Activated naive CD4-positive, alpha-beta T cell treated with anti-CD3 and anti-CD28 coated beads, Interleukin-2, amount 50 U/mL, for 16 hours (primary cell): ENCODE measurements around the gene IL31RA.
"Not testable (repeated sequence)": the region's sequence is repeated elsewhere in the genome, so short reads cannot be mapped to it uniquely, and the experiment has no call there.

ENCODE experiments used
- DNase-seq: peaks from one replicate; pipeline ENCODE4 v3.0.0-alpha.2; 2020

The IL31RA gene

GRCh38 chr5:55927861-55928655, 76.9 kb downstream of the IL31RA start:
- DNase-seq, result no peak

- no peak for DNase-seq
These were observed 78.1 kb downstream of the IL31RA start for GRCh38 chr5:55929020-55929799.

- DNase-seq, result no peak
These were observed 81.5 kb downstream of the IL31RA start for GRCh38 chr5:55932700-55933099.

- no peak for DNase-seq
These were observed 82.4 kb downstream of the IL31RA start for GRCh38 chr5:55933377-55934114.

- no peak for DNase-seq
These were observed 83.0 kb downstream of the IL31RA start for GRCh38 chr5:55934115-55934613.

- no peak for DNase-seq
These were observed 83.6 kb downstream of the IL31RA start for GRCh38 chr5:55934720-55935119.

GRCh38 chr5:55935371-55935770, 84.2 kb downstream of the IL31RA start:
- no peak for DNase-seq

GRCh38 chr5:55936100-55936693, 85.0 kb downstream of the IL31RA start:
- peak; percentile 80 for DNase-seq

- DNase-seq, result not testable (repeated sequence)
These were observed 86.4 kb downstream of the IL31RA start for GRCh38 chr5:55937598-55937997.

GRCh38 chr5:55941154-55941553, 90.0 kb downstream of the IL31RA start:
- DNase-seq, result not testable (repeated sequence)

- DNase-seq, result no peak
These were observed 108.1 kb downstream of the IL31RA start for GRCh38 chr5:55959208-55959607.

- no peak for DNase-seq
These were observed 109.6 kb downstream of the IL31RA start for GRCh38 chr5:55960779-55961178.

GRCh38 chr5:55965525-55965924, 114.4 kb downstream of the IL31RA start:
- DNase-seq, result no peak

GRCh38 chr5:55966284-55966683, 115.1 kb downstream of the IL31RA start:
- no peak for DNase-seq

- no peak for DNase-seq
These were observed 118.8 kb downstream of the IL31RA start for GRCh38 chr5:55969956-55970355.
